ENCODE measurements around the gene MIGA1.
"Not testable (repeated sequence)": the region's sequence is repeated elsewhere in the genome, so short reads cannot be mapped to it uniquely, and the experiment has no call there.

Gene MIGA1

DNA sequence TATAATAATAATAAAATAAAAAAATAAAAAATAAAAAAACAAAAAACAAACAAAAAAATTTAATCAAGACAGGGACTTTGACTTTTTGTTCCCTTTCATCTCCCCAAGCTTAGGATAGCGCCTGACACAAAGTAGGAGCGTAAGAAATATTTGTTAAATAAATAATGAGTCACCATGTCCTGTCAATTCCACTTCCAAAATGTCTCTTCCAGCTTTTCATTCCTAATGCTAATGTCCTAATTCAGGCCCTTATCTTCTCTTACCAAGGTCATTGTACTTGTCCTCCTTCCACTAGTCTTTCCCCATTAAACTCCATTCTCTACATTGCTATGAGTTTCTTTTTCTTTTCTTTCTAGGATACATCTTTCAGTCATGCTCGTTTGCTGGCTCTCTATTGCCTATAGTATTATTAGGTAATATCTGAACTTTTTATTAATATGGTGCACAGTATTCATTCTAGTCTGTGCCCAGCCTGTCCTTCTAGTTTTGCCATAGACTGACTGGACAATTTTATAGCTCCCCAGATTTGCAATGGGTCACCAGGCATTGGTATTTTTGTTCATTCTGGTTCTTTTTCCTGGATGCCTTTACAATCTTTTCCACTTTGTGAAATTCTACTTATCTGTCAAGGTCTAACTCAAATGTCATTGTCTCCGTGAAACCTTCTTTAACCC lies 120.3 kb downstream of the MIGA1 start:
- H3K4me1 Mint-ChIP-seq (ENCODE audit: low read depth), result no peaks in the 10 kb centered on the region
- H3K9me3 Mint-ChIP-seq, result peaks cover 4% of the 10 kb centered on the region
- H3K27ac Mint-ChIP-seq, result no peak overlapping the region
- H3K27me3 Mint-ChIP-seq, result no peaks in the 10 kb centered on the region
- no peak overlapping the region for H3K4me3 Mint-ChIP-seq
- no peaks in the 10 kb centered on the region for H3K36me3 Mint-ChIP-seq (ENCODE audit: low read depth)

DNA sequence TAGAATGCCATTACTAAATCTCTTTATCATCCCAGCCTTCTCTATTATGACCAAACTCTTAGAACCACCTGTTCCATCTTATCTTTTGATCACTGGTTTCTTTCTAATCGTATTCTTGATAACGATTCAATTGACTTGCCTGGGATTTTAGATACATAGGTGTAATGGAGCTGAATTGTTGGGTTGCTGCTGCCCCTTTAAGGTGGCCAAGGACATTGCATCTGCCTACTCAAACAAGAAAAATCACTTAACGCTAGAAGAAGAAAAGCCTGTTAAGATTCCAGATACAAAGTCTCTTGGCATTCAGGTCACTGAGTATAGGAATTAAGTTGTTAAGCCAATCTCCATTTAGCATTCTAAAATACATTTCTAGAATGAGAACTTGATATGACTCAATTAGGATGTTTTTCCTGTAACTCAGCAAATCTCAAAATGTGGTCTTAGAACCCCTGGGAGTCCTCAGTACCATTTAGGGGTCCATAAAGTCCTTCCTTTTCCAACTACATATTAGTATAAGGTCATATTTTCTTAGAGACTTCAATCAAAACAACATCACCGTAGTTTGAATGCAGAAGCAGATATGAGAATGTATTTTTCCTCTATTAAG lies 121.3 kb downstream of the MIGA1 start:
- H3K36me3 Mint-ChIP-seq (ENCODE audit: low read depth), result no peaks in the 10 kb centered on the region
- no peaks in the 10 kb centered on the region for H3K27me3 Mint-ChIP-seq
- no peak overlapping the region for H3K27ac Mint-ChIP-seq
- peaks cover 4% of the 10 kb centered on the region for H3K9me3 Mint-ChIP-seq
- no peaks in the 10 kb centered on the region for H3K4me1 Mint-ChIP-seq (ENCODE audit: low read depth)
- H3K4me3 Mint-ChIP-seq, result no peak overlapping the region

DNA sequence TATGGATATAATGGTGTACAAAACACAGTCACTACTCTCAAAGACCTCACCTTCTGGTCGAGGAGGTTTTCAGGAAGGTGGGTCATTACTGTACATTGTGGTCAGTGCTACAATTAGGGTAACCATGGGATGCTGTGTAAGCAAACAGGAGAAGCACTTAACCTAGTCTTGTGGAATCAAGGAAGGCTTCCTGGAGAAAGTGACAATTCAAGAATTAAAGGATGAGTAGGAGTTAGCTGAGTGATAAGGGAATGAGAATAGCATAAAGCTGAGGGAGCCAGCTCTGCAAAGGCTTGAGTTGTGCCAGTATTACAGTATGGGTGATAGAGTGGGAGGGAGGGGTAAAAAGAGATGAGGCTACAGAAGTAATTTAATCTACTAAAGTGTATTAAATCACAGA lies 126.2 kb downstream of the MIGA1 start:
- Mint-ChIP-seq H3K4me3 (no peak overlapping the region), H3K27me3 (no peaks in the 10 kb centered on the region), H3K36me3 (ENCODE audit: low read depth) (no peaks in the 10 kb centered on the region), H3K27ac (no peak overlapping the region), H3K9me3 (no peaks in the 10 kb centered on the region), H3K4me1 (ENCODE audit: low read depth) (no peaks in the 10 kb centered on the region)

DNA sequence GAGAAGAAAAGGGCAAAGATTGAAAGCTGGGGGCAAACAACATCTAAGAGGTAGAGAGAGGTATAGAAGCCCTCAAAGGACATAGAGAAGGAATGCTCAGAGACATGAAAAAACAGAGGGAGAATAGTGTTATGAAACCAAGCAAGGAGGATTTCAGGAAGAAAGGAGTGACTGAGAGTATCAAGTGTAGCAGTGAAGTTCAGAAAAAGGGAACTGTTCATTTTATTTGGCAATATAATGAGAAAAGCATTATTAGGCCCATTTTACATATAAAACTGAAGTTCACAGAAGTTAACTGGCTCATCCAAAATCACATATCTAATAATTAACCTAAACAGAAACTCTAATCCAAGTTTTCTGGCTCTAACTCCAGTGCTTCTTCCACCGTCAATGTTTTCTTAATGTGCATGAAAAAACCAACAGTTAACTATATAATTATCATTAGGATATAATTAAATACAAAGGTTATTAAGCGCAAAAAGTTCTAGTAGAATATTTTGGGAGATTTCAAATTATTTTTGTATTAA lies 126.6 kb downstream of the MIGA1 start:
- Mint-ChIP-seq H3K27ac (no peak overlapping the region), H3K36me3 (ENCODE audit: low read depth) (no peaks in the 10 kb centered on the region)

DNA sequence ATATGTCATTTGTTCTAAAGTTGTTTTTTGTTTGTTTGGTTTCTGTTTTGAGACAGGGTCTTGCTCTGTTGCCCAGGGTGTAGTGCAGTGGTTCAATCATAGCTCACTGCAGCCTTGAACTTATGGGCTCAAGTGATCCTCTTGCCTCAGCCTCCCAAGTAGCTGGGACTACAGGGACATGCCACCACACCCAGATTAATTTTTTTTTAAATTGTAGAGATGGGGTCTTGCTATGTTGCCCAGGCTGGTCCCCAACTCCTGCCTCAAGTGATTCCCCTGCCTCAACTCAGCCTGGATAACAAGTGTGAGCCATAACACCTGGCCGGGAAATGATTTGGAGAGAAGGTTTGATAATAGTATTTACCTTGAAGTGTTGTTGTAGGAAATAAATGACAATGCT lies 127.2 kb downstream of the MIGA1 start:
- Mint-ChIP-seq H3K4me1 (ENCODE audit: low read depth) (no peaks in the 10 kb centered on the region), H3K27me3 (no peaks in the 10 kb centered on the region)

More for the DNA sequence above, 126.6 kb downstream of the MIGA1 start:
- no peaks in the 10 kb centered on the region for H3K4me1 Mint-ChIP-seq (ENCODE audit: low read depth)
- no peak overlapping the region for H3K4me3 Mint-ChIP-seq
- no peaks in the 10 kb centered on the region for H3K27me3 Mint-ChIP-seq
- H3K9me3 Mint-ChIP-seq, result no peaks in the 10 kb centered on the region

DNA sequence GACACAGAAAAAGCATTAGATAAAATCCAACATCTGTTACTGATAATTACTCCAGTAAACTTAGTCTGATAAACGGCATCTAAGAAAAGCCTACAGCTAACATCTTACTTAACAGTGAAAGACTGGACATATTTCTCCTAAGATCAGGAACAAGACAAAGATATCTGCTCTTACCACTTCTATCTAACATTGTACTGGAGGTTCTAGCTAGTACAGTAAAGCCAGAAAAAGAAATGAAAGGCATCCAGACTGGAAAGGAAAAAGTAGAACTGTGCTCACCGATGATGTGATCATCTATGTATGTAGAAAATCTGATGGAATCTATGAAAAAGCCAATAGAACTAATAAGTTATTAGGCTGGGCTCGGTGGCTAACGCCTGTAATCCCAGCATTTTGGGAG lies 130.7 kb downstream of the MIGA1 start:
- Mint-ChIP-seq H3K27me3 (no peaks in the 10 kb centered on the region), H3K9me3 (no peaks in the 10 kb centered on the region), H3K27ac (no peak overlapping the region), H3K4me1 (ENCODE audit: low read depth) (no peaks in the 10 kb centered on the region), H3K36me3 (ENCODE audit: low read depth) (no peaks in the 10 kb centered on the region), H3K4me3 (no peak overlapping the region)

More for the DNA sequence above, 127.2 kb downstream of the MIGA1 start:
- H3K4me3 Mint-ChIP-seq, result no peak overlapping the region
- no peak overlapping the region for H3K27ac Mint-ChIP-seq
- no peaks in the 10 kb centered on the region for H3K36me3 Mint-ChIP-seq (ENCODE audit: low read depth)
- no peaks in the 10 kb centered on the region for H3K9me3 Mint-ChIP-seq

DNA sequence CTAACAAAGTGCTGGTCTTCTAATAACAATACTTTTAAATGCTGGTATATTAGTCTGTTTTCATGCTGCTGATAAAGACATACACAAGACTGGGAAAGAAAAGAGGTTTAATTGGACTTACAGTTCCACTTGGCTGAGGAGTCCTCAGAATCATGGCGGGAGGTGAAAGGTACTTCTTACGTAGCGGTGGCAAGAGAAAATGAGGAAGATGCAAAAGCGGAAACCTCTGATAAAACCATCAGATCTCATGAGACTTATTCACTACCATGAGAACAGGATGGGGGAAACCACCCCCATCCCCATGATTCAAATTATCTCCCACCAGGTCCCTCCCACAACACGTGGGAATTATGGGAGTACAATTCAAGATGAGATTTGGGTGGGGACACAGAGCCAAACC lies 139.5 kb downstream of the MIGA1 start:
- not testable (repeated sequence) for H3K27ac Mint-ChIP-seq; H3K4me1 Mint-ChIP-seq (ENCODE audit: low read depth); H3K9me3 Mint-ChIP-seq

DNA sequence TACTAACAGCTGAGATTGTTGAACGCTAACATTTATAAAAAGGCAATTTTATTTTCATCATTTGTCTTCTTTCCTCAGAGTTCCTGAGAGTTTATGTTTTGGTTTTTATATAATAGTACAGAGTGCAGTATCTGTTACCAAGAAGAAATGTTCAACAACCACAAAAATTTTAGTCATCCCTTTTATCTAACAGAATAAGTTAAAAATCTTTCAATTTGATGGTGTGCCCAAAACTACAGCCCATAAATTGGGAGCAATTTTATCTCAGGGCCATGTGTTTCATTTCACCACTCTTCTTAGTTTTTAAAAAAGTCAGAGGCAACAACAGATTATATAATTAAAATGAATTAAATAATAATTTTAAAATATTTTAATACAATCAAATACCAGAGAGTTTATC lies 146.1 kb downstream of the MIGA1 start:
- Mint-ChIP-seq H3K36me3 (ENCODE audit: low read depth) (no peaks in the 10 kb centered on the region), H3K27ac (no peak overlapping the region), H3K27me3 (no peaks in the 10 kb centered on the region), H3K9me3 (no peaks in the 10 kb centered on the region), H3K4me1 (ENCODE audit: low read depth) (peaks cover 8% of the 10 kb centered on the region), H3K4me3 (no peak overlapping the region)

More for the DNA sequence above, 139.5 kb downstream of the MIGA1 start:
- H3K27me3 Mint-ChIP-seq; H3K4me3 Mint-ChIP-seq; H3K36me3 Mint-ChIP-seq (ENCODE audit: low read depth): not testable (repeated sequence)

DNA sequence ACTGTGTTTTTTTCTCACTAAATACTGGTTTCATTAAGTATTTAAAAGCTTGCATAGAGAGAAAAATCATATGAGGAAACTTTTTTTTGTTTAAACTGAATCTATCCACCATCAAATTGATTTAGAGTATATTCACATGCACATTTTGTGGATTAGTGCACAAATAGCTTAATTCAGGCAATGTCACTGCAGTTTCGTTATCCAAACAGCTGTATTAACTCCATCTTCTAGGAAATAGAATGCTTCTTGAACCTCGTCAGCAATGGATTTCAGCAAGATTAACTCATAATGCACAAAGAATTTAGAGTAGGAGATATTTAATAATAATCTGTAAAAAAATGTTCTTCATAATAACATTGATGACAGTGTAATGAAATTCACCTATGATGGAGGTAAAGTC lies 146.5 kb downstream of the MIGA1 start:
- Mint-ChIP-seq H3K27me3 (no peaks in the 10 kb centered on the region), H3K9me3 (no peaks in the 10 kb centered on the region), H3K27ac (no peak overlapping the region), H3K36me3 (ENCODE audit: low read depth) (no peaks in the 10 kb centered on the region), H3K4me3 (no peak overlapping the region), H3K4me1 (ENCODE audit: low read depth) (peaks cover 8% of the 10 kb centered on the region)

DNA sequence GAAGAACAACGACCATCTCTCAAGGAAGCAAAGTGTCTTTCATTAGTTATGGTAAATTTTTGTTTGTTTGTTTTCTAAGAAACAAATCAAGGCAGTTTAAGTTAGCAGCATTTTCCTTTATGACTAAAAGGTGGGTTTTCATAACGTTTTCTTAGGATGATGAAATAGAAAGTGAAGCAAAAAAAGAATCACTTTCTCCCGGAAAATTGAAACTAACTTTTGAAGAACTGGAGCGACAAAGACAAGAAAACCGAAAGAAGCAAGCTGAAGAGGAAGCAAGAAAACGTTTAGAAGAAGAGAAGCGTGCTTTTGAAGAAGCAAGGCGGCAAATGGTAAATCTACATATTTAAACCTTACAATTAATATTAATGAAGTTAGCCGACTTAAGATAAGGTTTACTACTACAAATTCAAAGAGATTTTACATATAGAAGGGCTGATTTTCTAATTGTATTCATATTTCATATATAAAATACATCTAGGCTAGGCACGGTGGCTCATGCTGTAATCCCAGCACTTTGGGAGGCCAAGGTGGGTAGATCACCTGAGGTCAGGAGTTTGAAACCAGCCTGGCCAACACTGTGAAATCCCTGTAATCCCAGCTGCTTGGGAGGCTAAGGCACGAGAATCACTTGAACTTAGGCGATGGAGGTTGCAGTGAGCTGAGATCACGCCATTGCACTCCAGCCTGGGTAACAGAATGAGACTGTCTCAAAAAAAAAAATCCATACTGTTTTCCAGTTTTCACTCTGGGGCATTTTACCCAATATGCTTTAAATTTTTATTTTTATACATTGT lies 147.3 kb downstream of the MIGA1 start:
- H3K36me3 Mint-ChIP-seq (ENCODE audit: low read depth), result no peaks in the 10 kb centered on the region
- H3K4me3 Mint-ChIP-seq, result peak overlapping the region; percentile 74
- no peaks in the 10 kb centered on the region for H3K27me3 Mint-ChIP-seq
- peak overlapping the region; percentile 22 for H3K27ac Mint-ChIP-seq
- H3K9me3 Mint-ChIP-seq, result no peaks in the 10 kb centered on the region
- peaks cover 8% of the 10 kb centered on the region for H3K4me1 Mint-ChIP-seq (ENCODE audit: low read depth)

DNA sequence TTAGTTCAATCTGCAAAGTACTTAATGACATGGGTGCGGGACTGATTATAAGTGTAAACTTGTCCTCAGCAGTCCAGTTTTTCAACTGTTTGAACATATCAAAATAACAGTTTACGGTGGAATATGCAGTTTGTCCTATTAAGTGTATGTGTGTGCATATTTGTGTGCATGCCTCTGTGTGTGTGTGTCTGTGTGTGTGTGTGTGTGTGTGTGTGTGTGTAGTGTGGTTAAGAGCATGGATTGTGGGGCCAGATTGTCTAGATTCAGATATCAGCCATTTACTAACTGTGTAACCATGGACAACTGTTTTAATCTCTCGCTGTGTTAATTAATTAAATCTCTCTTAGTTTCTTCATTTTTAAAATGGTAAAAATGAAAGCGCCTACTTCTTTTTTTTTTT lies 148.0 kb downstream of the MIGA1 start:
- H3K36me3 Mint-ChIP-seq (ENCODE audit: low read depth), result no peaks in the 10 kb centered on the region

More for the DNA sequence above, 148.0 kb downstream of the MIGA1 start:
- no peaks in the 10 kb centered on the region for H3K27me3 Mint-ChIP-seq
- H3K4me3 Mint-ChIP-seq, result peak overlapping the region; percentile 74
- H3K4me1 Mint-ChIP-seq (ENCODE audit: low read depth), result peaks cover 8% of the 10 kb centered on the region
- no peaks in the 10 kb centered on the region for H3K9me3 Mint-ChIP-seq
- H3K27ac Mint-ChIP-seq, result no peak overlapping the region

All from stimulated activated naive CD8-positive, alpha-beta T cell treated with anti-CD3 and anti-CD28 coated beads, Interleukin-15, Interleukin-2, amounts not matched to agents 100 ng/mL and 50 ng/mL, for 24 hours (primary cell).